Measurements from ENCODE around the gene GBA2. TPM values are rescaled to one million over a fixed set of nuclear protein-coding genes. Genes with fewer than 3 reads are reported as not detected.

GBA2 gene
- total and polyA plus RNA-seq, 2 experiments from 2014 or later = 32.1 to 80.1 TPM

DNA sequence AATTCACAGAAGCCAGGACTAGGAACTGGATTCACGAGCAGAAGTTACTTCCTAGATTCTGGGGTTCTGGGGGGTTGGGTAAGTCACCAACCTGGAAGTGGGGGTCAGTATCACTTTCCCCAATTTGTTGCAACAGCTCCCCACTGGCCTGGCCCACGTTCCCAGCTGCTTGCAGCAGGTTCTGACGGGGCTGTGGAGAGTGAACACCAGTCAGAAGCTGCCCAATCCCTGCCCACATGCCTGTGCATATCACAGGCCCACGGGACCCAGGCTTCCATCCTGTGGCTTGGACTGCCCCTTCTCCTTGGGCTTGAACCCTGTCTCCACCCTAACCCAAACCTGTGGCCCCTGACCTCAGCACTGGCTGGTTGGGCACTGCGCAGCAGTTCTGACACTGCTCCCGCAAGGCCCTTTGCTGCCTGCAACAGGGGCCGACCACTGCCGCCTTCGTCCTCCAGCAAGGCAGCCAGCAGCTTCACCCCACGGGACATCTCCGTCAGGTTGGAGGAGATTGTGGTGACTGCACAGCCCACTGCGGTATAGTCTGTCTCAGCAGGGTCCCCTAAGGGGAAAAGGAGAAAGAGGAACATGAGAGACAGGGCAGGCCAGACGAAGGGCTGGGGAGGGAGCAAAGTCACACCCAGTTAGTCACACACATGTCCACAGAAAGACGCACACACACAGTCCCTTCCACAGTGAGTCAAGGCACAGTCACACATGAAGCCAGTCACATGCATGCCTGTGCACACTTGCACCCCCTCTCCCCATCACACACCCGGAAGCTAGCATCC, 30.1 kb downstream of the GBA2 start:
- Mint-ChIP-seq H3K27ac (no peak overlapping the region), H3K36me3 (ENCODE audit: low read depth) (peaks cover 90% of the 10 kb centered on the region), H3K27me3 (ENCODE audit: insufficient read depth, low read depth, poor library complexity) (no peaks in the 10 kb centered on the region), H3K9me3 (no peaks in the 10 kb centered on the region), H3K4me3 (no peak overlapping the region), H3K4me1 (peaks cover 4% of the 10 kb centered on the region; the same call in 1 of the 3 replicates)
- no peak overlapping the region for H3K4me2 ChIP-seq
- no peak overlapping the region for H3K27ac ChIP-seq (ENCODE audit: low read depth)
- H3K9me2 ChIP-seq (ENCODE audit: insufficient read depth) = no peaks in the 10 kb centered on the region
- H3K36me3 ChIP-seq (ENCODE audit: insufficient read depth) = peaks cover 51% of the 10 kb centered on the region
- no peaks in the 10 kb centered on the region for H3F3A ChIP-seq (replicated peaks; ENCODE audit: low read depth)
- H4K20me1 ChIP-seq (replicated peaks; ENCODE audit: insufficient read depth) = no peaks in the 10 kb centered on the region; the same call in 1 of the 2 replicates
- no peaks in the 10 kb centered on the region for H3K4me1 ChIP-seq (ENCODE audit: insufficient read depth)
- H3K4me3 ChIP-seq = no peak overlapping the region
- no peak overlapping the region for H2AFZ ChIP-seq
- H3K79me2 ChIP-seq (replicated peaks; ENCODE audit: insufficient read depth) = no peaks in the 10 kb centered on the region
- no peaks in the 10 kb centered on the region for H3K27me3 ChIP-seq (ENCODE audit: insufficient read depth)
- TF ChIP-seq POLR2AphosphoS5 (IDR thresholded peaks at IDR 0.05; ENCODE audit: low read depth) = no peak
- TF ChIP-seq JUNB (IDR thresholded peaks at IDR 0.05; ENCODE audit: unreplicated experiment) = no peak
- TF ChIP-seq ZNF331 (CRISPR knock-in tag; IDR thresholded peaks at IDR 0.05; ENCODE audit: low read depth) = no peak
- TF ChIP-seq CREB1 (CRISPR knock-in tag; IDR thresholded peaks at IDR 0.05; ENCODE audit: low read depth) = no peak
- TF ChIP-seq, protein P1, sequence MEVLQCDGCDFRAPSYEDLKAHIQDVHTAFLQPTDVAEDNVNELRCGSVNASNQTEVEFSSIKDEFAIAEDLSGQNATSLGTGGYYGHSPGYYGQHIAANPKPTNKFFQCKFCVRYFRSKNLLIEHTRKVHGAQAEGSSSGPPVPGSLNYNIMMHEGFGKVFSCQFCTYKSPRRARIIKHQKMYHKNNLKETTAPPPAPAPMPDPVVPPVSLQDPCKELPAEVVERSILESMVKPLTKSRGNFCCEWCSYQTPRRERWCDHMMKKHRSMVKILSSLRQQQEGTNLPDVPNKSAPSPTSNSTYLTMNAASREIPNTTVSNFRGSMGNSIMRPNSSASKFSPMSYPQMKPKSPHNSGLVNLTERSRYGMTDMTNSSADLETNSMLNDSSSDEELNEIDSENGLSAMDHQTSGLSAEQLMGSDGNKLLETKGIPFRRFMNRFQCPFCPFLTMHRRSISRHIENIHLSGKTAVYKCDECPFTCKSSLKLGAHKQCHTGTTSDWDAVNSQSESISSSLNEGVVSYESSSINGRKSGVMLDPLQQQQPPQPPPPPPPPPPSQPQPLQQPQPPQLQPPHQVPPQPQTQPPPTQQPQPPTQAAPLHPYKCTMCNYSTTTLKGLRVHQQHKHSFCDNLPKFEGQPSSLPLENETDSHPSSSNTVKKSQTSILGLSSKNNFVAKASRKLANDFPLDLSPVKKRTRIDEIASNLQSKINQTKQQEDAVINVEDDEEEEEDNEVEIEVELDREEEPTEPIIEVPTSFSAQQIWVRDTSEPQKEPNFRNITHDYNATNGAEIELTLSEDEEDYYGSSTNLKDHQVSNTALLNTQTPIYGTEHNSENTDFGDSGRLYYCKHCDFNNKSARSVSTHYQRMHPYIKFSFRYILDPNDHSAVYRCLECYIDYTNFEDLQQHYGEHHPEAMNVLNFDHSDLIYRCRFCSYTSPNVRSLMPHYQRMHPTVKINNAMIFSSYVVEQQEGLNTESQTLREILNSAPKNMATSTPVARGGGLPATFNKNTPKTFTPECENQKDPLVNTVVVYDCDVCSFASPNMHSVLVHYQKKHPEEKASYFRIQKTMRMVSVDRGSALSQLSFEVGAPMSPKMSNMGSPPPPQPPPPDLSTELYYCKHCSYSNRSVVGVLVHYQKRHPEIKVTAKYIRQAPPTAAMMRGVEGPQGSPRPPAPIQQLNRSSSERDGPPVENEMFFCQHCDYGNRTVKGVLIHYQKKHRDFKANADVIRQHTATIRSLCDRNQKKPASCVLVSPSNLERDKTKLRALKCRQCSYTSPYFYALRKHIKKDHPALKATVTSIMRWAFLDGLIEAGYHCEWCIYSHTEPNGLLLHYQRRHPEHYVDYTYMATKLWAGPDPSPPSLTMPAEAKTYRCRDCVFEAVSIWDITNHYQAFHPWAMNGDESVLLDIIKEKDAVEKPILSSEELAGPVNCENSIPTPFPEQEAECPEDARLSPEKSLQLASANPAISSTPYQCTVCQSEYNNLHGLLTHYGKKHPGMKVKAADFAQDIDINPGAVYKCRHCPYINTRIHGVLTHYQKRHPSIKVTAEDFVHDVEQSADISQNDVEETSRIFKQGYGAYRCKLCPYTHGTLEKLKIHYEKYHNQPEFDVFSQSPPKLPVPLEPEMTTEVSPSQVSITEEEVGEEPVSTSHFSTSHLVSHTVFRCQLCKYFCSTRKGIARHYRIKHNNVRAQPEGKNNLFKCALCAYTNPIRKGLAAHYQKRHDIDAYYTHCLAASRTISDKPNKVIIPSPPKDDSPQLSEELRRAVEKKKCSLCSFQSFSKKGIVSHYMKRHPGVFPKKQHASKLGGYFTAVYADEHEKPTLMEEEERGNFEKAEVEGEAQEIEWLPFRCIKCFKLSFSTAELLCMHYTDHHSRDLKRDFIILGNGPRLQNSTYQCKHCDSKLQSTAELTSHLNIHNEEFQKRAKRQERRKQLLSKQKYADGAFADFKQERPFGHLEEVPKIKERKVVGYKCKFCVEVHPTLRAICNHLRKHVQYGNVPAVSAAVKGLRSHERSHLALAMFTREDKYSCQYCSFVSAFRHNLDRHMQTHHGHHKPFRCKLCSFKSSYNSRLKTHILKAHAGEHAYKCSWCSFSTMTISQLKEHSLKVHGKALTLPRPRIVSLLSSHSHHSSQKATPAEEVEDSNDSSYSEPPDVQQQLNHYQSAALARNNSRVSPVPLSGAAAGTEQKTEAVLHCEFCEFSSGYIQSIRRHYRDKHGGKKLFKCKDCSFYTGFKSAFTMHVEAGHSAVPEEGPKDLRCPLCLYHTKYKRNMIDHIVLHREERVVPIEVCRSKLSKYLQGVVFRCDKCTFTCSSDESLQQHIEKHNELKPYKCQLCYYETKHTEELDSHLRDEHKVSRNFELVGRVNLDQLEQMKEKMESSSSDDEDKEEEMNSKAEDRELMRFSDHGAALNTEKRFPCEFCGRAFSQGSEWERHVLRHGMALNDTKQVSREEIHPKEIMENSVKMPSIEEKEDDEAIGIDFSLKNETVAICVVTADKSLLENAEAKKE (CRISPR knock-in tag; IDR thresholded peaks at IDR 0.05) = no peak
- no peak for TF ChIP-seq STAT1 (IDR thresholded peaks at IDR 0.05; ENCODE audit: unreplicated experiment)
- no peak for TF ChIP-seq EZH2 (IDR thresholded peaks at IDR 0.05; ENCODE audit: low read depth, unreplicated experiment)
- no peak for TF ChIP-seq NANOG (IDR thresholded peaks at IDR 0.05; ENCODE audit: borderline replicate concordance)
- TF ChIP-seq ZNF114 (CRISPR knock-in tag; IDR thresholded peaks at IDR 0.05) = no peak
- TF ChIP-seq, protein P2, sequence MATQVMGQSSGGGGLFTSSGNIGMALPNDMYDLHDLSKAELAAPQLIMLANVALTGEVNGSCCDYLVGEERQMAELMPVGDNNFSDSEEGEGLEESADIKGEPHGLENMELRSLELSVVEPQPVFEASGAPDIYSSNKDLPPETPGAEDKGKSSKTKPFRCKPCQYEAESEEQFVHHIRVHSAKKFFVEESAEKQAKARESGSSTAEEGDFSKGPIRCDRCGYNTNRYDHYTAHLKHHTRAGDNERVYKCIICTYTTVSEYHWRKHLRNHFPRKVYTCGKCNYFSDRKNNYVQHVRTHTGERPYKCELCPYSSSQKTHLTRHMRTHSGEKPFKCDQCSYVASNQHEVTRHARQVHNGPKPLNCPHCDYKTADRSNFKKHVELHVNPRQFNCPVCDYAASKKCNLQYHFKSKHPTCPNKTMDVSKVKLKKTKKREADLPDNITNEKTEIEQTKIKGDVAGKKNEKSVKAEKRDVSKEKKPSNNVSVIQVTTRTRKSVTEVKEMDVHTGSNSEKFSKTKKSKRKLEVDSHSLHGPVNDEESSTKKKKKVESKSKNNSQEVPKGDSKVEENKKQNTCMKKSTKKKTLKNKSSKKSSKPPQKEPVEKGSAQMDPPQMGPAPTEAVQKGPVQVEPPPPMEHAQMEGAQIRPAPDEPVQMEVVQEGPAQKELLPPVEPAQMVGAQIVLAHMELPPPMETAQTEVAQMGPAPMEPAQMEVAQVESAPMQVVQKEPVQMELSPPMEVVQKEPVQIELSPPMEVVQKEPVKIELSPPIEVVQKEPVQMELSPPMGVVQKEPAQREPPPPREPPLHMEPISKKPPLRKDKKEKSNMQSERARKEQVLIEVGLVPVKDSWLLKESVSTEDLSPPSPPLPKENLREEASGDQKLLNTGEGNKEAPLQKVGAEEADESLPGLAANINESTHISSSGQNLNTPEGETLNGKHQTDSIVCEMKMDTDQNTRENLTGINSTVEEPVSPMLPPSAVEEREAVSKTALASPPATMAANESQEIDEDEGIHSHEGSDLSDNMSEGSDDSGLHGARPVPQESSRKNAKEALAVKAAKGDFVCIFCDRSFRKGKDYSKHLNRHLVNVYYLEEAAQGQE (IDR thresholded peaks at IDR 0.05; ENCODE audit: unreplicated experiment) = no peak
- TF ChIP-seq EZH2phosphoT487 (IDR thresholded peaks at IDR 0.05; ENCODE audit: unreplicated experiment) = no peak
- ATAC-seq = no peak
- no peak for DNase-seq (ENCODE audit: low spot score)

Measured in GM23338 (cell line).